ENCODE results near the gene CYBC1.
A peak's percentile ranks its signal among the peaks of the same experiment; 100 is the strongest.

Gene CYBC1

GRCh38 chr17:82452162-82452561 lies 1.6 kb upstream of the CYBC1 start:
- Histone ChIP-seq H3K4me1 (ENCODE audit: insufficient read depth, low read length) (peaks cover 39% of the 10 kb centered on the region), H2AFZ (ENCODE audit: low read depth, low read length) (no peak overlapping the region), H3K4me2 (ENCODE audit: insufficient read depth, low read length) (no peak overlapping the region), H3K9me3 (ENCODE audit: insufficient read depth, low read length, severe bottlenecking) (peaks cover 2% of the 10 kb centered on the region), H3K79me2 (ENCODE audit: insufficient read depth, low read length) (peaks cover 39% of the 10 kb centered on the region), H3K36me3 (ENCODE audit: insufficient read depth, low read length) (peaks cover 8% of the 10 kb centered on the region), H4K20me1 (ENCODE audit: insufficient read depth, low read length) (peaks cover 11% of the 10 kb centered on the region), H3K9ac (ENCODE audit: low read depth, low read length) (no peak overlapping the region), H3K4me3 (ENCODE audit: low read depth in 1 of 2, low read length in 2 of 2) (no peak overlapping the region), H3K27me3 (ENCODE audit: insufficient read depth, low read length, poor library complexity) (no peaks in the 10 kb centered on the region), H3K27ac (ENCODE audit: low read length) (no peak overlapping the region)
- ATAC-seq (ENCODE audit: insufficient read depth, low read depth) (no peak), DNase-seq (no peak)
- no peak for TF ChIP-seq CTCF (IDR thresholded peaks at IDR 0.05; ENCODE audit: borderline replicate concordance, extremely low read depth, low read length, poor library complexity, severe bottlenecking)
- no peak for TF ChIP-seq EZH2 (IDR thresholded peaks at IDR 0.05; ENCODE audit: borderline replicate concordance, low read depth, low read length, severe bottlenecking)

GRCh38 chr17:82449883-82450356 lies 632 bp downstream of the CYBC1 start:
- H3K4me2 ChIP-seq (ENCODE audit: insufficient read depth, low read length) = peak overlapping the region; percentile 77
- peaks cover 35% of the 10 kb centered on the region for H3K4me1 ChIP-seq (ENCODE audit: insufficient read depth, low read length)
- peaks cover 2% of the 10 kb centered on the region for H3K9me3 ChIP-seq (ENCODE audit: insufficient read depth, low read length, severe bottlenecking)
- H4K20me1 ChIP-seq (ENCODE audit: insufficient read depth, low read length) = peaks cover 23% of the 10 kb centered on the region
- peak overlapping the region; percentile 96 for H3K9ac ChIP-seq (ENCODE audit: low read depth, low read length)
- H2AFZ ChIP-seq (ENCODE audit: low read depth, low read length) = peak overlapping the region; percentile 66
- H3K79me2 ChIP-seq (ENCODE audit: insufficient read depth, low read length) = peaks cover 52% of the 10 kb centered on the region
- peak overlapping the region; percentile 94 for H3K27ac ChIP-seq (ENCODE audit: low read length)
- H3K36me3 ChIP-seq (ENCODE audit: insufficient read depth, low read length) = peaks cover 27% of the 10 kb centered on the region
- DNase-seq (no peak), ATAC-seq (ENCODE audit: insufficient read depth, low read depth) (peak; percentile 1; the same call in 1 of the 3 replicates)
- no peaks in the 10 kb centered on the region for H3K27me3 ChIP-seq (ENCODE audit: insufficient read depth, low read length, poor library complexity)
- no peak for TF ChIP-seq CTCF (IDR thresholded peaks at IDR 0.05; ENCODE audit: borderline replicate concordance, extremely low read depth, low read length, poor library complexity, severe bottlenecking)
- no peak for TF ChIP-seq EZH2 (IDR thresholded peaks at IDR 0.05; ENCODE audit: borderline replicate concordance, low read depth, low read length, severe bottlenecking)
- H3K4me3 ChIP-seq (ENCODE audit: low read depth in 1 of 2, low read length in 2 of 2) = peak overlapping the region; percentile 63 to 75

DNA sequence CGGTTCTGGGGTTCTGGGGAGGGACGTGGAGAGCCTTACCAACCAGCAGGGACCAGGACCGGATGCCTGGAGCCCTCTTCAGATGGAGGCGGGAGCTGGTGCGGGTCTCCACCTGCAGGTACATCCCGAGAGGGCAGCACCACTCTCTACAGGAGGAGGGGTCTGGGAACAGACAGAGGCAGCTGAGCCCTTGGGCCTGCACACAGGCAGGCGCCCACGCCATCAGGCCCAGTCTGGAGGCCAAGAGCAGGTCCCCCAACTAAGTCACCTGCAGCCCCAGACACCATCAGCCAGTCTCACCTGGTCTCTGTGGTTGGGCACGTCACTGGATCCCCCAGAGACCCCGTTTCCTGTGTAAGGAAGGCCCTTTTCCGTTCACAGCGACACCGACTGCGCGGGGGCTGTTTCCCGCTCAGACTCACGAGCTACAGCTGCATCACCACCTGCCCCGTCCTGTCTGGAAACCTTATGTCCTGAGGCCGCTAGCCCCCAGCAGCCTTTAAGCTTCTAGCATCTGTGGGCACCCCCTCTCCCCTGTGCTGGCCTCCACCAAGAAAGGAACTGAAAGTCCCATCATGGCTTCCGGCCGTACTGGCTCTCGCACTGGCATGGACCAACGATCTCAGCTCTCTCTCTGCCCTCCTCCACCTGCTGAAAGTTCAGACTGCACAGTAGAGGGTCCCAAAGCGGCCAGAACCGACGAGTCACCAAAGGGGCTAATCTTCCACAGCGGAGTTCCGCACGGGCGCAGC lies 1.2 kb downstream of the CYBC1 start:
- Histone ChIP-seq H3K9me3 (ENCODE audit: insufficient read depth, low read length, severe bottlenecking) (peaks cover 2% of the 10 kb centered on the region), H3K4me1 (ENCODE audit: insufficient read depth, low read length) (peaks cover 35% of the 10 kb centered on the region), H2AFZ (ENCODE audit: low read depth, low read length) (peak overlapping the region; percentile 29; the same call in 1 of the 2 replicates), H3K9ac (ENCODE audit: low read depth, low read length) (peak overlapping the region; percentile 96), H3K4me2 (ENCODE audit: insufficient read depth, low read length) (peak overlapping the region; percentile 77), H3K36me3 (ENCODE audit: insufficient read depth, low read length) (peaks cover 33% of the 10 kb centered on the region), H3K79me2 (ENCODE audit: insufficient read depth, low read length) (peaks cover 57% of the 10 kb centered on the region), H4K20me1 (ENCODE audit: insufficient read depth, low read length) (peaks cover 29% of the 10 kb centered on the region), H3K27me3 (ENCODE audit: insufficient read depth, low read length, poor library complexity) (no peaks in the 10 kb centered on the region), H3K27ac (ENCODE audit: low read length) (peak overlapping the region; percentile 94), H3K4me3 (ENCODE audit: low read depth in 1 of 2, low read length in 2 of 2) (peak overlapping the region; percentile 63 to 75)
- TF ChIP-seq CTCF (IDR thresholded peaks at IDR 0.05; ENCODE audit: borderline replicate concordance, extremely low read depth, low read length, poor library complexity, severe bottlenecking) = no peak
- TF ChIP-seq EZH2 (IDR thresholded peaks at IDR 0.05; ENCODE audit: borderline replicate concordance, low read depth, low read length, severe bottlenecking) = no peak
- peak; percentile 71 for ATAC-seq (ENCODE audit: insufficient read depth, low read depth)
- peak; percentile 91 for DNase-seq
